HepG2 (cell line): ENCODE data around the gene SYVN1. TPM values are rescaled to one million over a fixed set of nuclear protein-coding genes. Genes with fewer than 3 reads are reported as not detected.

Experiments used
- ARNT2 ChIP-seq: sonication (generic); formaldehyde crosslinking; IDR thresholded peaks from 2 replicates; pipeline ENCODE4 v1.8.0; 2022; ENCODE audit warnings: mild to moderate bottlenecking, low read depth, missing genetic modification reagents, moderate library complexity
- FOXO1 ChIP-seq: sonication (generic); formaldehyde crosslinking; IDR thresholded peaks from 2 replicates; pipeline ENCODE4 v1.4.0; 2020; ENCODE audit warnings: missing genetic modification reagents
- FOXO4 ChIP-seq: sonication (generic); formaldehyde crosslinking; conservative IDR thresholded peaks from 2 replicates; pipeline ENCODE4 v1.8.1; 2023; ENCODE audit warnings: missing genetic modification reagents
- GFI1 ChIP-seq: sonication (generic); formaldehyde crosslinking; IDR thresholded peaks from 2 replicates; pipeline ENCODE4 v1.5.0; 2020; ENCODE audit warnings: missing genetic modification reagents, mild to moderate bottlenecking, borderline replicate concordance
- NFKBIZ ChIP-seq: IDR thresholded peaks from 2 replicates; pipeline ENCODE4 v1.6.1; 2018; ENCODE audit warnings: missing genetic modification reagents, missing compliant biosample characterization
- NRL ChIP-seq: sonication (generic); formaldehyde crosslinking; IDR thresholded peaks from 2 replicates; pipeline ENCODE4 v1.5.0; 2020; ENCODE audit warnings: missing genetic modification reagents, mild to moderate bottlenecking, moderate library complexity, borderline replicate concordance
- POGK ChIP-seq: sonication (generic); formaldehyde crosslinking; conservative IDR thresholded peaks from 2 replicates; pipeline ENCODE4 v1.8.0; 2022; ENCODE audit warnings: mild to moderate bottlenecking, moderate library complexity, missing genetic modification reagents
- RBM22 ChIP-seq: fragments of 200-400 bp; formaldehyde crosslinking; optimal IDR thresholded peaks from 2 replicates; pipeline ENCODE3; 2017; ENCODE audit warnings: mild to moderate bottlenecking, low read length, moderate library complexity
- RORA ChIP-seq: sonication (generic); formaldehyde crosslinking; IDR thresholded peaks from 2 replicates; pipeline ENCODE4 v1.5.0; 2020; ENCODE audit warnings: mild to moderate bottlenecking, missing genetic modification reagents, moderate library complexity
- TBX2 ChIP-seq: sonication (generic); formaldehyde crosslinking; IDR thresholded peaks from 2 replicates; pipeline ENCODE4 v1.5.0; 2020; ENCODE audit warnings: missing genetic modification reagents, mild to moderate bottlenecking, borderline replicate concordance
- TCF7 ChIP-seq: sonication (generic); IDR thresholded peaks from 2 replicates; pipeline ENCODE4 v1.6.1; 2016; ENCODE audit warnings: antibody characterized with exemption, low read depth
- ZNF430 ChIP-seq: sonication (generic); formaldehyde crosslinking; IDR thresholded peaks from 2 replicates; pipeline ENCODE4 v1.9.0; 2021; ENCODE audit warnings: mild to moderate bottlenecking, missing genetic modification reagents
- ZNF572 ChIP-seq: sonication (generic); formaldehyde crosslinking; IDR thresholded peaks from 2 replicates; pipeline ENCODE4 v1.5.1; 2020; ENCODE audit warnings: mild to moderate bottlenecking, missing genetic modification reagents
- ZNF605 ChIP-seq: sonication (generic); formaldehyde crosslinking; IDR thresholded peaks from 2 replicates; pipeline ENCODE4 v1.8.0; 2022; ENCODE audit warnings: mild to moderate bottlenecking, missing genetic modification reagents
- ZNF607 ChIP-seq: sonication (generic); formaldehyde crosslinking; IDR thresholded peaks from 2 replicates; pipeline ENCODE4 v1.5.1; 2020; ENCODE audit warnings: missing genetic modification reagents, mild to moderate bottlenecking, borderline replicate concordance
- ZNF619 ChIP-seq: sonication (generic); formaldehyde crosslinking; IDR thresholded peaks from 2 replicates; pipeline ENCODE4 v1.4.0; 2020; ENCODE audit warnings: mild to moderate bottlenecking, missing genetic modification reagents
- ZNF746 ChIP-seq: sonication (generic); formaldehyde crosslinking; IDR thresholded peaks from 2 replicates; pipeline ENCODE4 v1.8.0; 2022; ENCODE audit warnings: mild to moderate bottlenecking, missing genetic modification reagents
- ZNF749 ChIP-seq: sonication (generic); formaldehyde crosslinking; IDR thresholded peaks from 2 replicates; pipeline ENCODE4 v1.8.0; 2022; ENCODE audit warnings: mild to moderate bottlenecking, missing genetic modification reagents, moderate library complexity, borderline replicate concordance
- ZSCAN21 ChIP-seq: sonication (generic); formaldehyde crosslinking; IDR thresholded peaks from 2 replicates; pipeline ENCODE4 v1.8.0; 2022; ENCODE audit warnings: mild to moderate bottlenecking, missing genetic modification reagents, moderate library complexity, borderline replicate concordance
- polyA plus RNA-seq, 8 experiments: library from polyadenylated mRNA; depleted of rRNA in 3 of 8; stranded (reverse) in 7 of 8; unstranded in 1 of 8; fragments of >200 nt; fragmentation: Illumina TruSeq in 4 of 8; extraction: Trizol in 4 of 8; gene quantifications; 2 replicates each; pipeline versions ENCODE4 v1.2.1 to v1.2.3, GENCODE V29; 2011 to 2016; ENCODE audit warnings: low read depth in 4 of 8, missing spikeins in 1 of 8, mixed read lengths in 1 of 8; ENCODE audit not compliant: insufficient read depth in 1 of 8
- total RNA-seq, 5 experiments: library from RNA; depleted of rRNA; stranded (reverse); fragments of >200 nt; fragmentation: Illumina TruSeq; extraction: Trizol; gene quantifications; 2 replicates each; pipeline ENCODE4 v1.2.3, GENCODE V29; 2016; ENCODE audit warnings: low read depth in 1 of 5
- TF ChIP-seq, protein P1 (sequence below): IDR thresholded peaks from 2 replicates; pipeline ENCODE4 v1.6.1; 2016; ENCODE audit warnings: mild to moderate bottlenecking, missing biosample characterization, missing genetic modification reagents
- TF ChIP-seq, protein P2 (sequence below): sonication (generic); formaldehyde crosslinking; IDR thresholded peaks from 2 replicates; pipeline ENCODE4 v1.5.1; 2020; ENCODE audit warnings: mild to moderate bottlenecking, missing genetic modification reagents, moderate library complexity

Gene SYVN1
- total and polyA plus RNA-seq, 2 of the 13 experiments (the other 11 are each of a cell fraction or from before 2014, with no cell fraction given), result 10.3 to 22.5 TPM

DNA sequence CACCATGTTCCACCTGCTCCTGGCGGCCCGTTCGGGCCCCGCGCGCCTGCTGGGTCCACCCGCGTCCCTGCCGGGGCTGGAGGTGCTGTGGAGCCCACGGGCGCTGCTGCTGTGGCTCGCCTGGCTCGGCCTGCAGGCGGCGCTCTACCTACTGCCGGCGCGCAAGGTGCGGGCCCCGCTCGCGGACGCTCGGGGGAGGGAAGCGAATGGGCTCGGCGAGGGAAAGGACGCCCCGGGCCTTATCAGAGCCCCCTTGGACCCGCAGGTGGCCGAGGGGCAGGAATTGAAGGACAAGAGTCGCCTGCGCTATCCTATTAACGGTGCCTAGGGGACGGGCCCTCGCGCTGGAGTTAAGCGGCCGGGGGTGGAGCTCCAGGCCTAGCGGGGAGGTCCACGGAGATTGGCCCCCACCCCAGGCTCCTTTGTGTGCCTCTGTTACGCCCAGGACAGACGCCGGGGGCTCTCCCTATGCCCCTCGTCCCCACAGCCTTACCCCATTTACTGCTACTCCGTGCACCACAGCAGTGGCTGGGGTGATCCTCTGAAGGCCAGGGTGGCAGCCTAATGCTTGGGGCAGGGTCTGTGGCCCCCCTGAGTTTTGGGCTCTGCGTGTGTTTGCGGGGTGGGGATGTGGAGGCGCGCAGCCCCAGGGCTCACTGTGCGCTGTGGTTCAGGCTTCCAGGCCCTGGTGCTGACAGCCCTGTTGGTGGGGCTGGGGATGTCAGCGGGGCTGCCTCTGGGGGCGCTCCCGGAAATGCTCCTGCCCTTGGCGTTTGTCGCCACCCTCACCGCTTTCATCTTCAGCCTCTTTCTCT is 21.6 kb downstream of the SYVN1 start (continued):
- TF ChIP-seq RBM22, result peak; percentile 45
- TF ChIP-seq ZNF430, result peak; percentile 79; the same call in 1 of the 2 replicates
- peak; percentile 26; the same call in 1 of the 2 replicates for TF ChIP-seq TCF7
- TF ChIP-seq RORA (CRISPR knock-in tag), result no peak
- peak; percentile 86; the same call in 1 of the 2 replicates for TF ChIP-seq ZNF607
- TF ChIP-seq ZNF619, result no peak
- peak; percentile 26; the same call in 1 of the 2 replicates for TF ChIP-seq ARNT2 (CRISPR knock-in tag)
- TF ChIP-seq, protein P1, sequence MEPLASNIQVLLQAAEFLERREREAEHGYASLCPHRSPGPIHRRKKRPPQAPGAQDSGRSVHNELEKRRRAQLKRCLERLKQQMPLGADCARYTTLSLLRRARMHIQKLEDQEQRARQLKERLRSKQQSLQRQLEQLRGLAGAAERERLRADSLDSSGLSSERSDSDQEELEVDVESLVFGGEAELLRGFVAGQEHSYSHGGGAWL (CRISPR knock-in tag), result no peak
- peak; percentile 46; the same call in 1 of the 2 replicates for TF ChIP-seq TBX2 (CRISPR knock-in tag)
- TF ChIP-seq NFKBIZ (CRISPR knock-in tag), result 0 out of 2 replicates have a peak, but pooled peaks have one; percentile 58
- TF ChIP-seq, protein P2, sequence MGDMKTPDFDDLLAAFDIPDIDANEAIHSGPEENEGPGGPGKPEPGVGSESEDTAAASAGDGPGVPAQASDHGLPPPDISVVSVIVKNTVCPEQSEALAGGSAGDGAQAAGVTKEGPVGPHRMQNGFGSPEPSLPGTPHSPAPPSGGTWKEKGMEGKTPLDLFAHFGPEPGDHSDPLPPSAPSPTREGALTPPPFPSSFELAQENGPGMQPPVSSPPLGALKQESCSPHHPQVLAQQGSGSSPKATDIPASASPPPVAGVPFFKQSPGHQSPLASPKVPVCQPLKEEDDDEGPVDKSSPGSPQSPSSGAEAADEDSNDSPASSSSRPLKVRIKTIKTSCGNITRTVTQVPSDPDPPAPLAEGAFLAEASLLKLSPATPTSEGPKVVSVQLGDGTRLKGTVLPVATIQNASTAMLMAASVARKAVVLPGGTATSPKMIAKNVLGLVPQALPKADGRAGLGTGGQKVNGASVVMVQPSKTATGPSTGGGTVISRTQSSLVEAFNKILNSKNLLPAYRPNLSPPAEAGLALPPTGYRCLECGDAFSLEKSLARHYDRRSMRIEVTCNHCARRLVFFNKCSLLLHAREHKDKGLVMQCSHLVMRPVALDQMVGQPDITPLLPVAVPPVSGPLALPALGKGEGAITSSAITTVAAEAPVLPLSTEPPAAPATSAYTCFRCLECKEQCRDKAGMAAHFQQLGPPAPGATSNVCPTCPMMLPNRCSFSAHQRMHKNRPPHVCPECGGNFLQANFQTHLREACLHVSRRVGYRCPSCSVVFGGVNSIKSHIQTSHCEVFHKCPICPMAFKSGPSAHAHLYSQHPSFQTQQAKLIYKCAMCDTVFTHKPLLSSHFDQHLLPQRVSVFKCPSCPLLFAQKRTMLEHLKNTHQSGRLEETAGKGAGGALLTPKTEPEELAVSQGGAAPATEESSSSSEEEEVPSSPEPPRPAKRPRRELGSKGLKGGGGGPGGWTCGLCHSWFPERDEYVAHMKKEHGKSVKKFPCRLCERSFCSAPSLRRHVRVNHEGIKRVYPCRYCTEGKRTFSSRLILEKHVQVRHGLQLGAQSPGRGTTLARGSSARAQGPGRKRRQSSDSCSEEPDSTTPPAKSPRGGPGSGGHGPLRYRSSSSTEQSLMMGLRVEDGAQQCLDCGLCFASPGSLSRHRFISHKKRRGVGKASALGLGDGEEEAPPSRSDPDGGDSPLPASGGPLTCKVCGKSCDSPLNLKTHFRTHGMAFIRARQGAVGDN (CRISPR knock-in tag), result peak; percentile 70; the same call in 1 of the 2 replicates
- peak; percentile 63; the same call in 1 of the 2 replicates for TF ChIP-seq FOXO1
- no peak for TF ChIP-seq ZNF746 (CRISPR knock-in tag)
- TF ChIP-seq ZSCAN21 (CRISPR knock-in tag), result peak; percentile 23
- 0 out of 2 replicates have a peak, but pooled peaks have one; percentile 51 for TF ChIP-seq POGK (CRISPR knock-in tag)
- peak; percentile 5; the same call in 1 of the 2 replicates for TF ChIP-seq NRL (CRISPR knock-in tag)
- TF ChIP-seq ZNF572 (CRISPR knock-in tag), result no peak
- no peak for TF ChIP-seq GFI1 (CRISPR knock-in tag)
- TF ChIP-seq ZNF605 (CRISPR knock-in tag), result no peak
- TF ChIP-seq ZNF749 (CRISPR knock-in tag), result no peak
- TF ChIP-seq FOXO4, result no peak
